SK-N-SH treated with all-trans-retinoic acid at 6 μM for 48 hours (cell line): ENCODE data around the gene ESR2.

ENCODE experiments used
- ATAC-seq: fragments of 200-7000 bp; cut with Tn5 transposase; 3 replicates; pipeline ENCODE4 v1.9.1; 2020; ENCODE audit warnings: mild to moderate bottlenecking, moderate library complexity
- ARNTL ChIP-seq: fragments of 450-650 bp; formaldehyde crosslinking; IDR thresholded peaks from 2 replicates; pipeline ENCODE4 v1.5.0; 2020; ENCODE audit warnings: low read depth, mild to moderate bottlenecking, moderate library complexity, borderline replicate concordance
- BACH2 ChIP-seq: fragments of 250-450 bp; sonication (Bioruptor Pico); IDR thresholded peaks from 2 replicates; pipeline ENCODE4 v1.9.0; 2021; ENCODE audit warnings: mild to moderate bottlenecking, borderline replicate concordance
- CREB5 ChIP-seq: fragments of 250-450 bp; sonication (Bioruptor Pico); IDR thresholded peaks from 2 replicates; pipeline ENCODE4 v1.5.1; 2020; ENCODE audit warnings: low read depth, mild to moderate bottlenecking, moderate library complexity
- CSDC2 ChIP-seq: fragments of 250-450 bp; sonication (Bioruptor Pico); IDR thresholded peaks from 2 replicates; pipeline ENCODE4 v1.5.0; 2020; ENCODE audit warnings: mild to moderate bottlenecking, moderate library complexity
- CSRNP3 ChIP-seq: fragments of 250-450 bp; sonication (Bioruptor Pico); IDR thresholded peaks from 2 replicates; pipeline ENCODE4 v1.5.1; 2021; ENCODE audit warnings: mild to moderate bottlenecking, moderate library complexity
- ESRRG ChIP-seq: fragments of 250-450 bp; sonication (Bioruptor Pico); IDR thresholded peaks from 2 replicates; pipeline ENCODE4 v1.6.1; 2021; ENCODE audit warnings: mild to moderate bottlenecking
- GLIS3 ChIP-seq: fragments of 250-450 bp; sonication (Bioruptor Pico); IDR thresholded peaks from 2 replicates; pipeline ENCODE4 v1.5.0; 2020; ENCODE audit warnings: mild to moderate bottlenecking, moderate library complexity
- ISL1 ChIP-seq: fragments of 250-450 bp; sonication (Bioruptor Pico); IDR thresholded peaks from 2 replicates; pipeline ENCODE4 v2.1.2; 2022; ENCODE audit warnings: mild to moderate bottlenecking, moderate library complexity
- OSR1 ChIP-seq: fragments of 250-450 bp; sonication (Bioruptor Pico); IDR thresholded peaks from 2 replicates; pipeline ENCODE4 v1.8.0; 2022; ENCODE audit warnings: moderate library complexity, mild to moderate bottlenecking, inconsistent platforms
- PATZ1 ChIP-seq: fragments of 250-450 bp; sonication (Bioruptor Pico); IDR thresholded peaks from 2 replicates; pipeline ENCODE4 v1.8.0; 2020; ENCODE audit warnings: mild to moderate bottlenecking, moderate library complexity, borderline replicate concordance
- POU6F1 ChIP-seq: fragments of 250-450 bp; sonication (Bioruptor Pico); IDR thresholded peaks from 2 replicates; pipeline ENCODE4 v1.8.0; 2021; ENCODE audit warnings: low read depth, mild to moderate bottlenecking, moderate library complexity, borderline replicate concordance
- PPARA ChIP-seq: fragments of 250-450 bp; sonication (Bioruptor Pico); IDR thresholded peaks from 2 replicates; pipeline ENCODE4 v1.5.0; 2020; ENCODE audit warnings: mild to moderate bottlenecking, borderline replicate concordance
- RARB ChIP-seq: fragments of 250-450 bp; sonication (Bioruptor Pico); IDR thresholded peaks from 2 replicates; pipeline ENCODE4 v1.8.0; 2021; ENCODE audit warnings: mild to moderate bottlenecking, moderate library complexity
- SNAI2 ChIP-seq: fragments of 250-450 bp; sonication (Bioruptor Pico); IDR thresholded peaks from 2 replicates; pipeline ENCODE4 v1.5.0; 2020; ENCODE audit warnings: mild to moderate bottlenecking, moderate library complexity
- TCF4 ChIP-seq: fragments of 250-450 bp; sonication (Bioruptor Pico); IDR thresholded peaks from 2 replicates; pipeline ENCODE4 v1.8.0; 2021; ENCODE audit warnings: mild to moderate bottlenecking, moderate library complexity, borderline replicate concordance
- TOX ChIP-seq: fragments of 250-450 bp; sonication (Bioruptor Pico); IDR thresholded peaks from 2 replicates; pipeline ENCODE4 v1.8.0; 2021; ENCODE audit warnings: mild to moderate bottlenecking, moderate library complexity, borderline replicate concordance
- TSHZ2 ChIP-seq: fragments of 250-450 bp; sonication (Bioruptor Pico); IDR thresholded peaks from 2 replicates; pipeline ENCODE4 v1.5.0; 2020; ENCODE audit warnings: mild to moderate bottlenecking, moderate library complexity
- ZC3H10 ChIP-seq: fragments of 250-450 bp; sonication (Bioruptor Pico); IDR thresholded peaks from 2 replicates; pipeline ENCODE4 v1.5.1; 2021; ENCODE audit warnings: mild to moderate bottlenecking, moderate library complexity
- ZFP3 ChIP-seq: fragments of 250-450 bp; sonication (Bioruptor Pico); IDR thresholded peaks from 2 replicates; pipeline ENCODE4 v1.5.0; 2020; ENCODE audit warnings: mild to moderate bottlenecking, moderate library complexity
- ZFP30 ChIP-seq: fragments of 450-650 bp; formaldehyde crosslinking; IDR thresholded peaks from 2 replicates; pipeline ENCODE4 v1.5.0; 2022; ENCODE audit warnings: mild to moderate bottlenecking, moderate library complexity
- ZNF565 ChIP-seq: fragments of 450-650 bp; formaldehyde crosslinking; conservative IDR thresholded peaks from 2 replicates; pipeline ENCODE4 v1.5.0; 2020; ENCODE audit warnings: low read depth, mild to moderate bottlenecking, moderate library complexity
- ZNF70 ChIP-seq: fragments of 450-650 bp; formaldehyde crosslinking; IDR thresholded peaks from 2 replicates; pipeline ENCODE4 v1.5.0; 2020; ENCODE audit warnings: mild to moderate bottlenecking, moderate library complexity

The ESR2 gene

GRCh38 chr14:64159588-64159987, 134.6 kb downstream of the ESR2 start:
- no peak for ATAC-seq
- no peak for TF ChIP-seq CSDC2 (CRISPR knock-in tag)
- TF ChIP-seq GLIS3 (CRISPR knock-in tag) = no peak
- no peak for TF ChIP-seq CSRNP3
- TF ChIP-seq POU6F1 (CRISPR knock-in tag) = no peak
- TF ChIP-seq ZFP3 (CRISPR knock-in tag) = no peak
- TF ChIP-seq ARNTL (CRISPR knock-in tag) = no peak
- TF ChIP-seq RARB = no peak
- no peak for TF ChIP-seq PATZ1 (CRISPR knock-in tag)
- no peak for TF ChIP-seq TCF4 (CRISPR knock-in tag)
- no peak for TF ChIP-seq BACH2 (CRISPR knock-in tag)
- no peak for TF ChIP-seq CREB5 (CRISPR knock-in tag)
- no peak for TF ChIP-seq ZC3H10 (CRISPR knock-in tag)
- TF ChIP-seq TOX (CRISPR knock-in tag) = no peak
- TF ChIP-seq PPARA (CRISPR knock-in tag) = no peak
- no peak for TF ChIP-seq TSHZ2
- no peak for TF ChIP-seq ZFP30 (CRISPR knock-in tag)
- TF ChIP-seq SNAI2 = no peak
- no peak for TF ChIP-seq ISL1
- no peak for TF ChIP-seq OSR1 (CRISPR knock-in tag)

GRCh38 chr14:64158608-64159007, 135.6 kb downstream of the ESR2 start:
- no peak for ATAC-seq
- no peak for TF ChIP-seq TCF4 (CRISPR knock-in tag)
- no peak for TF ChIP-seq ARNTL (CRISPR knock-in tag)
- no peak for TF ChIP-seq BACH2 (CRISPR knock-in tag)
- no peak for TF ChIP-seq SNAI2
- TF ChIP-seq OSR1 (CRISPR knock-in tag) = no peak
- TF ChIP-seq PPARA (CRISPR knock-in tag) = no peak
- TF ChIP-seq ZNF565 (CRISPR knock-in tag) = no peak
- no peak for TF ChIP-seq ZNF70 (CRISPR knock-in tag)
- no peak for TF ChIP-seq CSDC2 (CRISPR knock-in tag)
- TF ChIP-seq ESRRG (CRISPR knock-in tag) = no peak
- TF ChIP-seq CREB5 (CRISPR knock-in tag) = no peak
- TF ChIP-seq POU6F1 (CRISPR knock-in tag) = no peak
- no peak for TF ChIP-seq ZFP30 (CRISPR knock-in tag)
- TF ChIP-seq TSHZ2 = no peak
- no peak for TF ChIP-seq ZFP3 (CRISPR knock-in tag)
- no peak for TF ChIP-seq RARB
- no peak for TF ChIP-seq TOX (CRISPR knock-in tag)
- TF ChIP-seq ZC3H10 (CRISPR knock-in tag) = no peak
- no peak for TF ChIP-seq ISL1
